Measurements from ENCODE around the gene HDDC3.

DNA sequence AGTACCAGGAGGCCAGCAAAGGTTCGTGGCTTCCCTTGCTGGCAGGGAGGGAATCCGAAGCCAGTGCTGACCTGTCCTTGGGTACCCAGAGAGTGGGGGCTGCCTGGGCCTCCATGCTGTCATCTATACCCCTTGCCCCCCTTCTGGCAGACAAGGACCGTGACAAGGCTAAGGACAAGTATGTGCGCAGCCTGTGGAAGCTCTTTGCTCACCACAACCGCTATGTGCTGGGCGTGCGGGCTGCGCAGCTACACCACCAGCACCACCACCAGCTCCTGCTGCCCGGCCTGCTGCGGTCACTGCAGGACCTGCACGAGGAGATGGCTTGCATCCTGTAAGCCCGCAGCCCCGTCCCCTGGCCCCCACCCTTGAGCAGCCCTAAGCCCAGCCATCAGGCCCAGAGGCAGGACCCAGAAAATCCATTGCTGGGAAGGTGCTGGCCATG, 45.3 kb downstream of the HDDC3 start:
- TF ChIP-seq, protein P1, sequence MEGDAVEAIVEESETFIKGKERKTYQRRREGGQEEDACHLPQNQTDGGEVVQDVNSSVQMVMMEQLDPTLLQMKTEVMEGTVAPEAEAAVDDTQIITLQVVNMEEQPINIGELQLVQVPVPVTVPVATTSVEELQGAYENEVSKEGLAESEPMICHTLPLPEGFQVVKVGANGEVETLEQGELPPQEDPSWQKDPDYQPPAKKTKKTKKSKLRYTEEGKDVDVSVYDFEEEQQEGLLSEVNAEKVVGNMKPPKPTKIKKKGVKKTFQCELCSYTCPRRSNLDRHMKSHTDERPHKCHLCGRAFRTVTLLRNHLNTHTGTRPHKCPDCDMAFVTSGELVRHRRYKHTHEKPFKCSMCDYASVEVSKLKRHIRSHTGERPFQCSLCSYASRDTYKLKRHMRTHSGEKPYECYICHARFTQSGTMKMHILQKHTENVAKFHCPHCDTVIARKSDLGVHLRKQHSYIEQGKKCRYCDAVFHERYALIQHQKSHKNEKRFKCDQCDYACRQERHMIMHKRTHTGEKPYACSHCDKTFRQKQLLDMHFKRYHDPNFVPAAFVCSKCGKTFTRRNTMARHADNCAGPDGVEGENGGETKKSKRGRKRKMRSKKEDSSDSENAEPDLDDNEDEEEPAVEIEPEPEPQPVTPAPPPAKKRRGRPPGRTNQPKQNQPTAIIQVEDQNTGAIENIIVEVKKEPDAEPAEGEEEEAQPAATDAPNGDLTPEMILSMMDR (IDR thresholded peaks at IDR 0.05), result no peak
- TF ChIP-seq POLR2A (IDR thresholded peaks at IDR 0.05), result no peak

All from testis (tissue), 2 donors.